GM12891 (cell line): ENCODE data around the gene CEP72.

ENCODE experiments used
- PAX5 ChIP-seq: IDR thresholded peaks from 2 replicates; pipeline ENCODE4 v1.6.1; 2011; ENCODE audit warnings: low read length, moderate library complexity, mild to moderate bottlenecking; ENCODE audit not compliant: insufficient read depth, severe bottlenecking
- POLR2A ChIP-seq: IDR thresholded peaks from 2 replicates; pipeline ENCODE4 v1.6.1; 2011; ENCODE audit warnings: low read depth, low read length, control low read depth
- POLR2AphosphoS5 ChIP-seq: IDR thresholded peaks from 2 replicates; pipeline ENCODE4 v1.6.1; 2011; ENCODE audit warnings: low read depth, low read length, control low read depth
- POU2F2 ChIP-seq: IDR thresholded peaks from 2 replicates; pipeline ENCODE4 v1.6.1; 2011; ENCODE audit warnings: low read depth, mild to moderate bottlenecking, control low read depth, low read length, moderate library complexity
- SPI1 ChIP-seq: IDR thresholded peaks from 2 replicates; pipeline ENCODE4 v1.6.1; 2011; ENCODE audit warnings: low read depth, low read length, control low read depth
- TAF1 ChIP-seq: IDR thresholded peaks from 2 replicates; pipeline ENCODE4 v1.6.1; 2011; ENCODE audit warnings: low read depth, low read length, control low read depth

GRCh38 chr5:600886-601541 lies 11.1 kb upstream of the CEP72 start:
- TF ChIP-seq TAF1, result no peak
- TF ChIP-seq SPI1, result no peak
- no peak for TF ChIP-seq POLR2AphosphoS5
- no peak for TF ChIP-seq POU2F2
- TF ChIP-seq POLR2A, result no peak
- no peak for TF ChIP-seq PAX5
